H1 (cell line): ENCODE data around the gene NDUFA3. TPM values are rescaled to one million over a fixed set of nuclear protein-coding genes. Genes with fewer than 3 reads are reported as not detected.

Source experiments
- CTCF ChIA-PET: fragments of 300-600 bp; sonication (Branson Sonifier 250); formaldehyde crosslinking; loops from one replicate; lab custom pipeline; 2021; ENCODE audit not compliant: partially characterized antibody; lab: Charles Lee
- POLR2A ChIA-PET: fragments of 300-600 bp; sonication (Branson Sonifier 250); formaldehyde crosslinking; loops from one replicate; lab custom pipeline; 2021; ENCODE audit warnings: inconsistent platforms; ENCODE audit not compliant: partially characterized antibody; lab: Charles Lee
- DNase-seq, 2 experiments: peaks; one replicate each; pipeline versions ENCODE4 v3.0.0 to v3.0.0-alpha.2; 2010 to 2022; ENCODE audit warnings: low spot score in 2 of 2, low read depth in 1 of 2, mixed read lengths in 1 of 2
- FAIRE-seq: peaks from 2 replicates; lab custom pipeline; 2011; peaks lifted over from hg19 to GRCh38; lab: Jason Lieb, UNC
- H2AFZ ChIP-seq: 2 replicates; pipeline ENCODE4 v1.8.1; 2012; ENCODE audit warnings: low read length, inconsistent platforms
- H2AK5ac ChIP-seq: 2 replicates; pipeline ENCODE4 v1.6.1; 2013; ENCODE audit warnings: low read depth, low read length
- H2BK120ac ChIP-seq: replicated peaks from 2 replicates; pipeline ENCODE3; 2013; ENCODE audit warnings: low read depth, low read length, inconsistent platforms
- H2BK12ac ChIP-seq: 2 replicates; pipeline ENCODE4 v1.6.1; 2013; ENCODE audit warnings: low read depth, low read length
- H2BK15ac ChIP-seq: 2 replicates; pipeline ENCODE4 v1.6.1; 2013; ENCODE audit warnings: low read length
- H2BK20ac ChIP-seq: 2 replicates; pipeline ENCODE4 v1.6.1; 2013; ENCODE audit warnings: low read length
- H2BK5ac ChIP-seq: 2 replicates; pipeline ENCODE4 v1.6.1; 2013; ENCODE audit warnings: low read depth, low read length
- H3K14ac ChIP-seq: 2 replicates; pipeline ENCODE4 v1.6.1; 2013; ENCODE audit warnings: inconsistent platforms; ENCODE audit not compliant: insufficient read length
- H3K18ac ChIP-seq: 2 replicates; pipeline ENCODE4 v1.6.1; 2013; ENCODE audit warnings: low read length; ENCODE audit errors: extremely low read depth
- H3K23ac ChIP-seq: 2 replicates; pipeline ENCODE4 v1.6.1; 2013; ENCODE audit warnings: inconsistent platforms; ENCODE audit not compliant: insufficient read length
- H3K23me2 ChIP-seq: 2 replicates; pipeline ENCODE4 v1.6.1; 2013; ENCODE audit warnings: low read depth, low read length
- H3K27ac ChIP-seq: 2 replicates; pipeline ENCODE4 v1.6.1; 2011; ENCODE audit warnings: low read depth, low read length, inconsistent platforms
- H3K27me3 ChIP-seq, 4 experiments: replicated peaks in 1 of 4; 1 replicate in 1 of 4; 2 replicates in 3 of 4; pipeline versions ENCODE4 v1.6.1 to v1.8.1; 2011 to 2013; ENCODE audit warnings: low read length in 3 of 4, mild to moderate bottlenecking in 3 of 4, inconsistent platforms in 2 of 4, mixed read lengths in 2 of 4, moderate library complexity in 1 of 4; ENCODE audit not compliant: control insufficient read depth in 3 of 4, insufficient read depth in 3 of 4; ENCODE audit errors: extremely low read depth in 1 of 4
- H3K36me3 ChIP-seq, 4 experiments: 2 replicates each; pipeline versions ENCODE4 v1.6.1 to v1.8.1; 2011 to 2013; ENCODE audit warnings: mild to moderate bottlenecking in 4 of 4, low read length in 3 of 4, moderate library complexity in 2 of 4, control low read depth in 1 of 4, inconsistent platforms in 1 of 4; ENCODE audit not compliant: insufficient read depth in 4 of 4, control insufficient read depth in 2 of 4
- H3K4ac ChIP-seq: replicated peaks from 2 replicates; pipeline ENCODE3; 2013; ENCODE audit warnings: low read length, low read depth, mixed read lengths, inconsistent platforms; ENCODE audit not compliant: insufficient read length
- H3K4me1 ChIP-seq, 4 experiments: replicated peaks in 1 of 4; 1 replicate in 1 of 4; 2 replicates in 3 of 4; pipeline versions ENCODE4 v1.6.1 to v1.8.1; 2011 to 2013; ENCODE audit warnings: low read length in 3 of 4, inconsistent platforms in 2 of 4, mixed read lengths in 1 of 4; ENCODE audit not compliant: insufficient read depth in 4 of 4, control insufficient read depth in 3 of 4
- H3K4me2 ChIP-seq, 2 experiments: 2 replicates each; pipeline versions ENCODE4 v1.6.1 to v1.8.1; 2011 to 2013; ENCODE audit warnings: low read depth in 2 of 2, low read length in 2 of 2, control low read depth in 1 of 2, inconsistent platforms in 1 of 2, mild to moderate bottlenecking in 1 of 2; ENCODE audit not compliant: insufficient read depth in 1 of 2
- H3K4me3 ChIP-seq, 4 experiments: fragments of 200-600, 300-600 bp in 1 of 4; sonication (generic), shearing (Covaris generic), sonication (Bioruptor Twin) in 1 of 4; 2 replicates each; pipeline versions ENCODE4 v1.5.1 to v1.8.1; 2011 to 2016; ENCODE audit warnings: low read length in 4 of 4, low read depth in 3 of 4, control low read depth in 2 of 4, inconsistent platforms in 2 of 4, mild to moderate bottlenecking in 2 of 4, mixed read lengths in 1 of 4, moderate library complexity in 1 of 4; ENCODE audit not compliant: insufficient read depth in 2 of 4; ENCODE audit errors: extremely low read depth in 1 of 4
- H3K56ac ChIP-seq: replicated peaks from 2 replicates; pipeline ENCODE3; 2013; ENCODE audit warnings: low read depth, mild to moderate bottlenecking, mixed read lengths, low read length, inconsistent platforms; ENCODE audit not compliant: insufficient read length
- H3K79me1 ChIP-seq: 2 replicates; pipeline ENCODE4 v1.6.1; 2013; ENCODE audit warnings: low read depth, low read length, control low read depth
- H3K79me2 ChIP-seq, 2 experiments: 2 replicates each; pipeline versions ENCODE4 v1.6.1 to v1.8.1; 2012 to 2013; ENCODE audit warnings: low read length in 2 of 2, mild to moderate bottlenecking in 2 of 2, inconsistent platforms in 1 of 2; ENCODE audit not compliant: insufficient read depth in 2 of 2, control insufficient read depth in 1 of 2
- H3K9ac ChIP-seq, 4 experiments: replicated peaks in 1 of 4; 1 replicate in 1 of 4; 2 replicates in 3 of 4; pipeline versions ENCODE4 v1.6.1 to v1.8.1; 2011 to 2013; ENCODE audit warnings: low read depth in 3 of 4, low read length in 3 of 4, control low read depth in 2 of 4, mild to moderate bottlenecking in 2 of 4, moderate library complexity in 2 of 4, inconsistent platforms in 1 of 4; ENCODE audit errors: extremely low read depth in 1 of 4
- H3K9me3 ChIP-seq, 2 experiments: 2 replicates each; pipeline versions ENCODE4 v1.6.1 to v1.8.1; 2012 to 2013; ENCODE audit warnings: mild to moderate bottlenecking in 2 of 2, moderate library complexity in 2 of 2, control low read depth in 1 of 2, inconsistent platforms in 1 of 2, low read depth in 1 of 2, low read length in 1 of 2, mixed read lengths in 1 of 2; ENCODE audit not compliant: insufficient read depth in 2 of 2
- H4K20me1 ChIP-seq, 2 experiments: replicated peaks in 1 of 2; 2 replicates each; pipeline versions ENCODE3 to v1.8.1; 2011 to 2013; ENCODE audit warnings: inconsistent platforms in 2 of 2, low read length in 2 of 2, mild to moderate bottlenecking in 1 of 2; ENCODE audit not compliant: insufficient read depth in 2 of 2, control insufficient read depth in 1 of 2
- H4K5ac ChIP-seq: 2 replicates; pipeline ENCODE4 v1.6.1; 2013; ENCODE audit warnings: low read length, low read depth, mixed read lengths, inconsistent platforms; ENCODE audit not compliant: insufficient read length
- H4K8ac ChIP-seq: 2 replicates; pipeline ENCODE4 v1.8.0; 2013; ENCODE audit warnings: mild to moderate bottlenecking, moderate library complexity, low read length, inconsistent platforms; ENCODE audit not compliant: insufficient read depth; ENCODE audit errors: extremely low read depth
- H4K91ac ChIP-seq: replicated peaks from 2 replicates; pipeline ENCODE3; 2013; ENCODE audit warnings: low read length, mixed read lengths, inconsistent platforms; ENCODE audit not compliant: insufficient read length
- YY1 ChIP-seq: IDR thresholded peaks from 2 replicates; pipeline ENCODE4 v1.6.1; 2011; ENCODE audit warnings: low read depth, mild to moderate bottlenecking, low read length
- WGBS, 2 experiments: shearing (Covaris generic) in 1 of 2; methylation state at CpG; one replicate each; pipeline versions ENCODE4 v1.1.6 to v1.1.7; 2013 to 2015; ENCODE audit warnings: low lambda C conversion rate in 2 of 2, mixed read lengths in 2 of 2, inconsistent platforms in 1 of 2, low coverage in 1 of 2, missing lambda C conversion rate in 1 of 2; ENCODE audit not compliant: insufficient replicate concordance in 2 of 2, insufficient coverage in 1 of 2, insufficient read length in 1 of 2; ENCODE audit errors: extremely low coverage in 1 of 2, missing lambda C conversion rate in 1 of 2; 5-methylcytosine and 5-hydroxymethylcytosine counted together
- polyA plus RNA-seq, 7 experiments: library from polyadenylated mRNA; depleted of rRNA in 3 of 7; stranded (reverse) in 5 of 7; unstranded in 2 of 7; fragments of >200 nt in 5 of 7; fragments of 200-250 nt in 2 of 7; gene quantifications; 1 replicate in 5 of 7; 2 replicates in 1 of 7; 4 replicates in 1 of 7; pipeline versions ENCODE4 v1.2.1 to v1.2.3, GENCODE V29; 2011 to 2013; ENCODE audit warnings: missing spikeins in 2 of 7, mixed read lengths in 2 of 7
- total RNA-seq: library from RNA; stranded (reverse); fragmentation: NEBNext Ultra II Directional; extraction: Animal tissue kit (Norgen Biotek cat#: 25700); gene quantifications from 2 replicates; pipeline ENCODE4 v1.2.1, GENCODE V29; 2021

NDUFA3 gene
- total and polyA plus RNA-seq, 2 of the 8 experiments (the other 6 are each of a cell fraction or from before 2014, with no cell fraction given), result 175 to 208 TPM

- ChIA-PET POLR2A (interaction anchor here (1.0 to 15.7 kb wide), 14 partner anchors 10 to 124 kb away, joined by 3 to 348 read pairs (median 5); partner anchors contain the start of genes LENG1, MBOAT7, NDUFA3 and PRPF31), CTCF (interaction anchor here (0.5 to 2.8 kb wide), 7 partner anchors 9 to 1305 kb away, joined by 3 to 10 read pairs (median 3); partner anchors contain the start of gene SHISA7)
- no peak overlapping the region for H4K5ac ChIP-seq
- peak overlapping the region in 3 of 4 experiments; percentile 16 to 56 (median 33); a peak in 4 of 7 replicates for H3K9ac ChIP-seq
- H4K8ac ChIP-seq, result peak overlapping the region; percentile 63; the same call in 1 of the 2 replicates
- no peak overlapping the region for H3K4ac ChIP-seq
- H2BK120ac ChIP-seq, result no peak overlapping the region
- peak overlapping the region; percentile 68 to 76 for H3K4me2 ChIP-seq
- TF ChIP-seq YY1, result no peak
- H2BK5ac ChIP-seq, result no peak overlapping the region
- peaks cover 23% of the 10 kb centered on the region for H3K79me1 ChIP-seq
- H3K18ac ChIP-seq, result no peak overlapping the region
- peaks cover 9 to 21% (median 15%) of the 10 kb centered on the region in 4 experiments; a peak in 7 of 8 replicates for H3K36me3 ChIP-seq
- H2AK5ac ChIP-seq, result no peak overlapping the region
- no peak overlapping the region for H2BK12ac ChIP-seq
- WGBS, 2 experiments, result 49% methylated on average over 26 of the region's 31 CpGs; no CpG with 5 or more reads in 1 of the 2 experiments
- H4K91ac ChIP-seq, result no peak overlapping the region
- no peak overlapping the region for H3K14ac ChIP-seq
- FAIRE-seq (no peak), DNase-seq (peak in 1 of 2 experiments; percentile 52)
- no peak overlapping the region for H3K23ac ChIP-seq
- H2BK20ac ChIP-seq, result no peak overlapping the region
- H3K56ac ChIP-seq, result no peak overlapping the region
- H3K23me2 ChIP-seq, result peaks cover 15% of the 10 kb centered on the region
- no peak overlapping the region for H3K27ac ChIP-seq
- peaks cover 1% of the 10 kb centered on the region in 2 experiments; a peak in 2 of 4 replicates for H3K9me3 ChIP-seq
- H4K20me1 ChIP-seq, result peaks cover 21 to 41% of the 10 kb centered on the region in 2 experiments
- H3K4me1 ChIP-seq, result peaks cover 0 to 26% (median 7%) of the 10 kb centered on the region in 4 experiments; a peak in 5 of 7 replicates
- H3K79me2 ChIP-seq, result peaks cover 27 to 50% of the 10 kb centered on the region in 2 experiments
- no peaks in the 10 kb centered on the region for H3K27me3 ChIP-seq
- H2AFZ ChIP-seq, result no peak overlapping the region
- H3K4me3 ChIP-seq, result peak overlapping the region; percentile 58 to 84 (median 72)
- no peak overlapping the region for H2BK15ac ChIP-seq
Measured at GRCh38 chr19:54138489-54139256, 36.0 kb downstream of the NDUFA3 start.
